ENCODE data around the gene DNASE1L1. TPM values are rescaled to one million over a fixed set of nuclear protein-coding genes. Genes with fewer than 3 reads are reported as not detected.

The DNASE1L1 gene
- total RNA-seq, 1 experiment from 2014 or later: 16.2 TPM

DNA sequence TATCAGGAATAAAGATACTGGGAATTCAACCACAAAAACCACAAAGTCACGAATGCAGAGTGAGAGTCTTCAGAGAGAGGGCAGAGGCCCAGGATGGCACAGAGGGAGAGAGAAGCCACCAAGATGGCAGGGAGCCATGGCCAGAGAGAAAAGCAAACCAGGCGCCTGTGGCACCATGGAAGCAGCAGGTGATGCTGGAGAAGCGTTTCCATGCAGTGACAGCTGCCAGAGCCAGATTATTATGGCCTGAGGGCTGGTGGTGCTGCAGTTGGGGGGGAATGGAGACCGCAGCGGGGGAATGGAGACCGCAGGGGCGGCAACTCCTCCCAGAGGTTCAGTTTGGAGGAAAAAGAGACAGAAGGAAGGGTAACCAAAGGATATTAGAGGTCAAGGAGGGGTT, 8.1 kb upstream of the DNASE1L1 start:
- CTCF ChIA-PET: no interaction called here
- POLR2A ChIA-PET: no interaction called here
- peaks cover 2% of the 10 kb centered on the region; the same call in 1 of the 2 replicates for H3K36me3 Mint-ChIP-seq
- H3K4me3 Mint-ChIP-seq: no peak overlapping the region
- no peak overlapping the region for H3K27ac Mint-ChIP-seq
- DNase-seq (ENCODE audit: low spot score) (no peak), ATAC-seq (no peak)
- H3K4me1 Mint-ChIP-seq: no peaks in the 10 kb centered on the region
- no peaks in the 10 kb centered on the region for H3K9me3 Mint-ChIP-seq
- H3K27me3 Mint-ChIP-seq (ENCODE audit: low read depth): no peaks in the 10 kb centered on the region
- TF ChIP-seq, protein P1, sequence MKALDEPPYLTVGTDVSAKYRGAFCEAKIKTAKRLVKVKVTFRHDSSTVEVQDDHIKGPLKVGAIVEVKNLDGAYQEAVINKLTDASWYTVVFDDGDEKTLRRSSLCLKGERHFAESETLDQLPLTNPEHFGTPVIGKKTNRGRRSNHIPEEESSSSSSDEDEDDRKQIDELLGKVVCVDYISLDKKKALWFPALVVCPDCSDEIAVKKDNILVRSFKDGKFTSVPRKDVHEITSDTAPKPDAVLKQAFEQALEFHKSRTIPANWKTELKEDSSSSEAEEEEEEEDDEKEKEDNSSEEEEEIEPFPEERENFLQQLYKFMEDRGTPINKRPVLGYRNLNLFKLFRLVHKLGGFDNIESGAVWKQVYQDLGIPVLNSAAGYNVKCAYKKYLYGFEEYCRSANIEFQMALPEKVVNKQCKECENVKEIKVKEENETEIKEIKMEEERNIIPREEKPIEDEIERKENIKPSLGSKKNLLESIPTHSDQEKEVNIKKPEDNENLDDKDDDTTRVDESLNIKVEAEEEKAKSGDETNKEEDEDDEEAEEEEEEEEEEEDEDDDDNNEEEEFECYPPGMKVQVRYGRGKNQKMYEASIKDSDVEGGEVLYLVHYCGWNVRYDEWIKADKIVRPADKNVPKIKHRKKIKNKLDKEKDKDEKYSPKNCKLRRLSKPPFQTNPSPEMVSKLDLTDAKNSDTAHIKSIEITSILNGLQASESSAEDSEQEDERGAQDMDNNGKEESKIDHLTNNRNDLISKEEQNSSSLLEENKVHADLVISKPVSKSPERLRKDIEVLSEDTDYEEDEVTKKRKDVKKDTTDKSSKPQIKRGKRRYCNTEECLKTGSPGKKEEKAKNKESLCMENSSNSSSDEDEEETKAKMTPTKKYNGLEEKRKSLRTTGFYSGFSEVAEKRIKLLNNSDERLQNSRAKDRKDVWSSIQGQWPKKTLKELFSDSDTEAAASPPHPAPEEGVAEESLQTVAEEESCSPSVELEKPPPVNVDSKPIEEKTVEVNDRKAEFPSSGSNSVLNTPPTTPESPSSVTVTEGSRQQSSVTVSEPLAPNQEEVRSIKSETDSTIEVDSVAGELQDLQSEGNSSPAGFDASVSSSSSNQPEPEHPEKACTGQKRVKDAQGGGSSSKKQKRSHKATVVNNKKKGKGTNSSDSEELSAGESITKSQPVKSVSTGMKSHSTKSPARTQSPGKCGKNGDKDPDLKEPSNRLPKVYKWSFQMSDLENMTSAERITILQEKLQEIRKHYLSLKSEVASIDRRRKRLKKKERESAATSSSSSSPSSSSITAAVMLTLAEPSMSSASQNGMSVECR (CRISPR knock-in tag; IDR thresholded peaks at IDR 0.05; ENCODE audit: borderline replicate concordance): no peak
- TF ChIP-seq, protein P2, sequence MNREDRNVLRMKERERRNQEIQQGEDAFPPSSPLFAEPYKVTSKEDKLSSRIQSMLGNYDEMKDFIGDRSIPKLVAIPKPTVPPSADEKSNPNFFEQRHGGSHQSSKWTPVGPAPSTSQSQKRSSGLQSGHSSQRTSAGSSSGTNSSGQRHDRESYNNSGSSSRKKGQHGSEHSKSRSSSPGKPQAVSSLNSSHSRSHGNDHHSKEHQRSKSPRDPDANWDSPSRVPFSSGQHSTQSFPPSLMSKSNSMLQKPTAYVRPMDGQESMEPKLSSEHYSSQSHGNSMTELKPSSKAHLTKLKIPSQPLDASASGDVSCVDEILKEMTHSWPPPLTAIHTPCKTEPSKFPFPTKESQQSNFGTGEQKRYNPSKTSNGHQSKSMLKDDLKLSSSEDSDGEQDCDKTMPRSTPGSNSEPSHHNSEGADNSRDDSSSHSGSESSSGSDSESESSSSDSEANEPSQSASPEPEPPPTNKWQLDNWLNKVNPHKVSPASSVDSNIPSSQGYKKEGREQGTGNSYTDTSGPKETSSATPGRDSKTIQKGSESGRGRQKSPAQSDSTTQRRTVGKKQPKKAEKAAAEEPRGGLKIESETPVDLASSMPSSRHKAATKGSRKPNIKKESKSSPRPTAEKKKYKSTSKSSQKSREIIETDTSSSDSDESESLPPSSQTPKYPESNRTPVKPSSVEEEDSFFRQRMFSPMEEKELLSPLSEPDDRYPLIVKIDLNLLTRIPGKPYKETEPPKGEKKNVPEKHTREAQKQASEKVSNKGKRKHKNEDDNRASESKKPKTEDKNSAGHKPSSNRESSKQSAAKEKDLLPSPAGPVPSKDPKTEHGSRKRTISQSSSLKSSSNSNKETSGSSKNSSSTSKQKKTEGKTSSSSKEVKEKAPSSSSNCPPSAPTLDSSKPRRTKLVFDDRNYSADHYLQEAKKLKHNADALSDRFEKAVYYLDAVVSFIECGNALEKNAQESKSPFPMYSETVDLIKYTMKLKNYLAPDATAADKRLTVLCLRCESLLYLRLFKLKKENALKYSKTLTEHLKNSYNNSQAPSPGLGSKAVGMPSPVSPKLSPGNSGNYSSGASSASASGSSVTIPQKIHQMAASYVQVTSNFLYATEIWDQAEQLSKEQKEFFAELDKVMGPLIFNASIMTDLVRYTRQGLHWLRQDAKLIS (CRISPR knock-in tag; IDR thresholded peaks at IDR 0.05; ENCODE audit: borderline replicate concordance): no peak
- TF ChIP-seq, protein P3, sequence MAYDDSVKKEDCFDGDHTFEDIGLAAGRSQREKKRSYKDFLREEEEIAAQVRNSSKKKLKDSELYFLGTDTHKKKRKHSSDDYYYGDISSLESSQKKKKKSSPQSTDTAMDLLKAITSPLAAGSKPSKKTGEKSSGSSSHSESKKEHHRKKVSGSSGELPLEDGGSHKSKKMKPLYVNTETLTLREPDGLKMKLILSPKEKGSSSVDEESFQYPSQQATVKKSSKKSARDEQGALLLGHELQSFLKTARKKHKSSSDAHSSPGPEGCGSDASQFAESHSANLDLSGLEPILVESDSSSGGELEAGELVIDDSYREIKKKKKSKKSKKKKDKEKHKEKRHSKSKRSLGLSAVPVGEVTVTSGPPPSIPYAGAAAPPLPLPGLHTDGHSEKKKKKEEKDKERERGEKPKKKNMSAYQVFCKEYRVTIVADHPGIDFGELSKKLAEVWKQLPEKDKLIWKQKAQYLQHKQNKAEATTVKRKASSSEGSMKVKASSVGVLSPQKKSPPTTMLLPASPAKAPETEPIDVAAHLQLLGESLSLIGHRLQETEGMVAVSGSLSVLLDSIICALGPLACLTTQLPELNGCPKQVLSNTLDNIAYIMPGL (CRISPR knock-in tag; IDR thresholded peaks at IDR 0.05): no peak
- TF ChIP-seq CTCF (IDR thresholded peaks at IDR 0.05): no peak
- no peak for TF ChIP-seq TEAD1 (CRISPR knock-in tag; IDR thresholded peaks at IDR 0.05)
- no peak for TF ChIP-seq ZNF512 (CRISPR knock-in tag; IDR thresholded peaks at IDR 0.05; ENCODE audit: borderline replicate concordance)
- TF ChIP-seq MYBL2 (CRISPR knock-in tag; IDR thresholded peaks at IDR 0.05): no peak
- TF ChIP-seq MXD4 (CRISPR knock-in tag; IDR thresholded peaks at IDR 0.05; ENCODE audit: borderline replicate concordance): no peak
- TF ChIP-seq ZNF425 (CRISPR knock-in tag; conservative IDR thresholded peaks at IDR 0.05): no peak
- TF ChIP-seq MLX (CRISPR knock-in tag; IDR thresholded peaks at IDR 0.05): no peak
- TF ChIP-seq ZNF317 (CRISPR knock-in tag; IDR thresholded peaks at IDR 0.05; ENCODE audit: borderline replicate concordance, low read depth): no peak
- TF ChIP-seq USF2 (CRISPR knock-in tag; IDR thresholded peaks at IDR 0.05): no peak
- TF ChIP-seq NR3C1 (CRISPR knock-in tag; conservative IDR thresholded peaks at IDR 0.05; ENCODE audit: low read depth): no peak
- TF ChIP-seq SMAD3 (CRISPR knock-in tag; IDR thresholded peaks at IDR 0.05; ENCODE audit: borderline replicate concordance): no peak
- no peak for TF ChIP-seq ATF2 (CRISPR knock-in tag; IDR thresholded peaks at IDR 0.05; ENCODE audit: borderline replicate concordance, low read depth)
- TF ChIP-seq, protein P4, sequence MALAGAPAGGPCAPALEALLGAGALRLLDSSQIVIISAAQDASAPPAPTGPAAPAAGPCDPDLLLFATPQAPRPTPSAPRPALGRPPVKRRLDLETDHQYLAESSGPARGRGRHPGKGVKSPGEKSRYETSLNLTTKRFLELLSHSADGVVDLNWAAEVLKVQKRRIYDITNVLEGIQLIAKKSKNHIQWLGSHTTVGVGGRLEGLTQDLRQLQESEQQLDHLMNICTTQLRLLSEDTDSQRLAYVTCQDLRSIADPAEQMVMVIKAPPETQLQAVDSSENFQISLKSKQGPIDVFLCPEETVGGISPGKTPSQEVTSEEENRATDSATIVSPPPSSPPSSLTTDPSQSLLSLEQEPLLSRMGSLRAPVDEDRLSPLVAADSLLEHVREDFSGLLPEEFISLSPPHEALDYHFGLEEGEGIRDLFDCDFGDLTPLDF (CRISPR knock-in tag; IDR thresholded peaks at IDR 0.05): no peak

All from WTC11 (cell line).